Endothelial cell of hepatic sinusoid (primary cell): ENCODE results near the gene NFKBIL1.

Experiments used
- in situ Hi-C: cut with HindIII; loops from 2 replicates; pipeline ENCODE4 v1.10.0; 2017; ENCODE audit warnings: low sequenced_read_pairs

NFKBIL1 gene

DNA sequence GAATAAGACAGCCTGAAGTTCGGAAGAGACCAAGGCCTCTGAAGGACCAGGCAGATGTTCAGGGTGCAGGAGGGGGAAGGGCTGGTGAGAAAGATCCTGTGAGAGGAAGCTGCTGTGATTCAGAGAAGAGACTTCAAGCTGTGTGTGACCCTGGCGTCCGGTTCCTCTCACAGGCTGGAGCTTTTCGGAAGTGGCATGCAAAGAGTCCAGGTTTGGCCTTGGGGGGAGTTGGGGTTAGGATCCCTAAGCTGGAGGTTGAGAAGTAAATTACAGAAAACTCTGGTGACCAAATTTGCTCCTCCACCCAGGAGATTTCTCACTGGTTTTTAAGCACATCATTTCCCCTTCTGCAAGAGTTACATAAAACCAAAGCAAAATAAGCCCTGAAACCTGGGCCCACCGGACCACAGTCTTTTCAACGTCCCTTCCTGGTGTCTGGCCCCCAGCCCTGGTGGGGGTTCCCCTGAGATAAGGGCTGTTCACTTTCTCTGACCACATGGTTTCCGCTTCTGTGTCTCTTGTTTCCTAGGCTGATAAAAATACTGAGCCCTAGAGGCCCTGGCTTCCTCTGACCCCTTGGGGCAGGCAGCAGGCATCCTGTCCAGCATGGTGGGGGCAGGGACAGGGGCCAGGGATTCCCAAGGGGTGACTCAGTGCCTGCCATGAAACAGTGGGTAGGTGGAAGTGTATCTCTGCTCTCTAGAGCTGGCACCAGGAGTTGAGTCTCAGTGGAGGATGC, 12.7 kb downstream of the NFKBIL1 start:
- in situ Hi-C loops: no loop called here

DNA sequence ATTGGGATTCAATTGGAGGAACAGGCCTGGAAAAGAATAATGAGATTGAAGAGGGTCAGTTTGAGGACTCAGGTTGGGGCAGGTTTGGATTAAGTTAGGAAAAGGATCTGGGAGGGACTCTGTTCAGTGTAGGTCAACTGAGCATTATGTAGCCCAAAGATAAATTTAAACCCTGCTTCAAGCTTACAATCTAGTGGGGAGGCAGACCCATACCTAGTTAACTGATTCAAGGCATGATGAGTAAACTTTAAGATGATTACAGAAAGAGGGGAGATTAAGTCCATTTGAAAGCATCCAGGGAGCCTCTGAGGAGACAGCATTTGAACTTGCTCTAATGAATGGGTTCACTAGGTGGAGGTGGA, 13.3 kb downstream of the NFKBIL1 start:
- in situ Hi-C loops: no loop called here

DNA sequence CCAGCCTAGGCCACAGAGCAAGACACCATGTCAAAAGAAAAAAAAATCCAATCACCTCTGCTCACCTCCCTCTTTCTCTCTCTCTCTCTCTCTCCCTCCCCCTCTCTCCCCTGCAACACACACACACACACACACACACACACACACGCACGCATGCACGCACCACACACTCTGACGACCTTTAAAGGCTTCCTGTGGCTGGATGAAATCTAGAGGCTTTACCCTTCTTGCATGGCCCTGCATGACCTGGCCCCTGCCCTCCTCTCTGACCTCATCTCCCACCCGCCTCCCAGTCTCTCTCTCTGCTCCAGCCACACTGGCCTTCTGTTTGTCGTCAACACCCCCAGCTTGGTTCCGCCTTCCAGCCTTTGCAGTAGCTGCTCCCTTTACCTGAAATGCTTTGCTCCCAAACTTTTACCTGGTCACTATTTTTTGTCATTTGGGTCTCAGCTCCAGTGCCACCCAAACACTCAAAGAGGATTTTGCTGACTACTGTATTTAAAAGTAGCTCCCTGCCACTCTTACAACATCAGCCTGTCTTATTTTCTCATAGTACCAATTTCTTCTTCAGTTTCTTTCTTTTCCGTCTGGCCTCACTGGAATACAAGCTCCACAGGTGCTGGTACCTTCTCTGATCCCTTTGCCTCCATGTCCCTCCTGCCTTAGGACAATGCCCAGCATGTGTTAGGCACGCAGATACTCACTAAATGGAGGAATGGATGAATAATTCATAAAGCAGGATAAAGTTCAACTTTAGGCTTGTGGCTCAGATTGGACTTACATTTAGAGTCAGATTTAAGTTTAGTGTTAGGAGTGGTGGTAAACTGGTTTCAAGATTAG, 20.3 kb downstream of the NFKBIL1 start:
- in situ Hi-C loops: no loop called here

DNA sequence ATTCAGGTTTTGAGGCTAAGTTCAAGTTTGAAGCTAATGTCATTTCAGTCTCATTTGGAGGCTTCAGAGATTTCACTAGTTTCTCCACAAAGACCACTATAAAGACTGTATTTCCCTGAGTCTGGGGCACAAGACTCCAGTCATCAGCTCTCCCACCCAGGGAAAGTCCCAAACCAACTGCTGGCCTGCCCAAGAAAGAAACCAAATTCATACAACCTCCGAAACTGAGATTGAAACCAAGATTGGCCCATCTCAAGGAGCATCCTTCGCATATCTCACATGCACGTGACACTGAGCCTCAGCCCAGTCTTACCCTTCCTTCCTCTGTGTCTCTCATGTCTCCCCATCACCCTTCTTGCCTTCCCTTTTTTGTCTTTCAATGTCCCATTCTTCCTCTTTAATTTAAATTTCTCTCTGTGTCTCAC, 21.1 kb downstream of the NFKBIL1 start:
- in situ Hi-C loops: no loop called here

DNA sequence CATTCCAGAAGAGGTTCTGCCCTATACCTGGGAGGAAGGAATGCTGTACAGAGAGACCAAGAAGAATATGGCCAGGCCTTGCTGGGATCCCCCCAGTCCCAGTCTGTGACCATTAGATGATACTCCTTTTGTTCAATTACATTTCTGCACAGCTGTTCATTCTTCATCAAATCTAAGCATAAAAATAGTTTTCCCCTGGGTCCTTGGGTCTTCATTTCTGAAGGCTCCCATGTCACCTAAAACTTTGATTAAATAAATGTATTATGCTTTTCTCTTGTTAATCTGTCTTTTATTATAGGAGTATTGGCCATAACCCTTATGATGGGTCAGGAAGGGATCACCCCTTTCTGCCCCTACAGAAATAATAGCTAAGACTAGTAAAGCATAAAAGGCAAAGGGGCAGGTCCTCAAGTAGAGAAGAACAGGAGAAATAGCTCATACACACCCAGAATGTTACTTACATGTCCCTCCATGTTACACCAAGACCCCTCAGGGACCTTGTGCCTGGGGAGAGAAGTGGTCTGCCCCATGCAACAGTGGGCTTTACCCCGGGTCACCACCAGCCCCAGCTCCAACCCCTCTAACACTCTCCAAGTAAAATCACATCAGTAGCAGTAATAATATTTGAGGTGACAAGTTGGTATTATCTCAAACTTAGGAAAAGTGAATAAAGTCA, 22.6 kb downstream of the NFKBIL1 start:
- in situ Hi-C loops: no loop called here

DNA sequence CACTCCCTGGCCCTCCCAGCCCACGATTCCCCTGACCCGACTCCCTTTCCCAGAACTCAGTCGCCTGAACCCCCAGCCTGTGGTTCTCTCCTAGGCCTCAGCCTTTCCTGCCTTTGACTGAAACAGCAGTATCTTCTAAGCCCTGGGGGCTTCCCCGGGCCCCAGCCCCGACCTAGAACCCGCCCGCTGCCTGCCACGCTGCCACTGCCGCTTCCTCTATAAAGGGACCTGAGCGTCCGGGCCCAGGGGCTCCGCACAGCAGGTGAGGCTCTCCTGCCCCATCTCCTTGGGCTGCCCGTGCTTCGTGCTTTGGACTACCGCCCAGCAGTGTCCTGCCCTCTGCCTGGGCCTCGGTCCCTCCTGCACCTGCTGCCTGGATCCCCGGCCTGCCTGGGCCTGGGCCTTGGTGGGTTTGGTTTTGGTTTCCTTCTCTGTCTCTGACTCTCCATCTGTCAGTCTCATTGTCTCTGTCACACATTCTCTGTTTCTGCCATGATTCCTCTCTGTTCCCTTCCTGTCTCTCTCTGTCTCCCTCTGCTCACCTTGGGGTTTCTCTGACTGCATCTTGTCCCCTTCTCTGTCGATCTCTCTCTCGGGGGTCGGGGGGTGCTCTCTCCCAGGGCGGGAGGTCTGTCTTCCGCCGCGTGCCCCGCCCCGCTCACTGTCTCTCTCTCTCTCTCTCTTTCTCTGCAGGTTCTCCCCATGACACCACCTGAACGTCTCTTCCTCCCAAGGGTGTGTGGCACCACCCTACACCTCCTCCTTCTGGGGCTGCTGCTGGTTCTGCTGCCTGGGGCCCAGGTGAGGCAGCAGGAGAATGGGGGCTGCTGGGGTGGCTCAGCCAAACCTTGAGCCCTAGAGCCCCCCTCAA, 24.9 kb downstream of the NFKBIL1 start, which contains the start of gene LTA:
Gene LTA, plus strand, starts transcription at position 249 of the 871 bp plus-strand sequence. Its CDS starts 454 bp downstream, at position 703.
- in situ Hi-C loops: no loop called here

DNA sequence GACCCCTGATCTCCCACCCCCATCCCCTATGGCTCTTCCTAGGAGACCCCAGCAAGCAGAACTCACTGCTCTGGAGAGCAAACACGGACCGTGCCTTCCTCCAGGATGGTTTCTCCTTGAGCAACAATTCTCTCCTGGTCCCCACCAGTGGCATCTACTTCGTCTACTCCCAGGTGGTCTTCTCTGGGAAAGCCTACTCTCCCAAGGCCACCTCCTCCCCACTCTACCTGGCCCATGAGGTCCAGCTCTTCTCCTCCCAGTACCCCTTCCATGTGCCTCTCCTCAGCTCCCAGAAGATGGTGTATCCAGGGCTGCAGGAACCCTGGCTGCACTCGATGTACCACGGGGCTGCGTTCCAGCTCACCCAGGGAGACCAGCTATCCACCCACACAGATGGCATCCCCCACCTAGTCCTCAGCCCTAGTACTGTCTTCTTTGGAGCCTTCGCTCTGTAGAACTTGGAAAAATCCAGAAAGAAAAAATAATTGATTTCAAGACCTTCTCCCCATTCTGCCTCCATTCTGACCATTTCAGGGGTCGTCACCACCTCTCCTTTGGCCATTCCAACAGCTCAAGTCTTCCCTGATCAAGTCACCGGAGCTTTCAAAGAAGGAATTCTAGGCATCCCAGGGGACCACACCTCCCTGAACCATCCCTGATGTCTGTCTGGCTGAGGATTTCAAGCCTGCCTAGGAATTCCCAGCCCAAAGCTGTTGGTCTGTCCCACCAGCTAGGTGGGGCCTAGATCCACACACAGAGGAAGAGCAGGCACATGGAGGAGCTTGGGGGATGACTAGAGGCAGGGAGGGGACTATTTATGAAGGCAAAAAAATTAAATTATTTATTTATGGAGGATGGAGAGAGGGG, 26.1 kb downstream of the NFKBIL1 start:
- in situ Hi-C loops: no loop called here

DNA sequence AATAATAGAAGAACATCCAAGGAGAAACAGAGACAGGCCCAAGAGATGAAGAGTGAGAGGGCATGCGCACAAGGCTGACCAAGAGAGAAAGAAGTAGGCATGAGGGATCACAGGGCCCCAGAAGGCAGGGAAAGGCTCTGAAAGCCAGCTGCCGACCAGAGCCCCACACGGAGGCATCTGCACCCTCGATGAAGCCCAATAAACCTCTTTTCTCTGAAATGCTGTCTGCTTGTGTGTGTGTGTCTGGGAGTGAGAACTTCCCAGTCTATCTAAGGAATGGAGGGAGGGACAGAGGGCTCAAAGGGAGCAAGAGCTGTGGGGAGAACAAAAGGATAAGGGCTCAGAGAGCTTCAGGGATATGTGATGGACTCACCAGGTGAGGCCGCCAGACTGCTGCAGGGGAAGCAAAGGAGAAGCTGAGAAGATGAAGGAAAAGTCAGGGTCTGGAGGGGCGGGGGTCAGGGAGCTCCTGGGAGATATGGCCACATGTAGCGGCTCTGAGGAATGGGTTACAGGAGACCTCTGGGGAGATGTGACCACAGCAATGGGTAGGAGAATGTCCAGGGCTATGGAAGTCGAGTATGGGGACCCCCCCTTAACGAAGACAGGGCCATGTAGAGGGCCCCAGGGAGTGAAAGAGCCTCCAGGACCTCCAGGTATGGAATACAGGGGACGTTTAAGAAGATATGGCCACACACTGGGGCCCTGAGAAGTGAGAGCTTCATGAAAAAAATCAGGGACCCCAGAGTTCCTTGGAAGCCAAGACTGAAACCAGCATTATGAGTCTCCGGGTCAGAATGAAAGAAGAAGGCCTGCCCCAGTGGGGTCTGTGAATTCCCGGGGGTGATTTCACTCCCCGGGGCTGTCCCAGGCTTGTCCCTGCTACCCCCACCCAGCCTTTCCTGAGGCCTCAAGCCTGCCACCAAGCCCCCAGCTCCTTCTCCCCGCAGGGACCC, 27.0 kb downstream of the NFKBIL1 start:
- in situ Hi-C loops: no loop called here

DNA sequence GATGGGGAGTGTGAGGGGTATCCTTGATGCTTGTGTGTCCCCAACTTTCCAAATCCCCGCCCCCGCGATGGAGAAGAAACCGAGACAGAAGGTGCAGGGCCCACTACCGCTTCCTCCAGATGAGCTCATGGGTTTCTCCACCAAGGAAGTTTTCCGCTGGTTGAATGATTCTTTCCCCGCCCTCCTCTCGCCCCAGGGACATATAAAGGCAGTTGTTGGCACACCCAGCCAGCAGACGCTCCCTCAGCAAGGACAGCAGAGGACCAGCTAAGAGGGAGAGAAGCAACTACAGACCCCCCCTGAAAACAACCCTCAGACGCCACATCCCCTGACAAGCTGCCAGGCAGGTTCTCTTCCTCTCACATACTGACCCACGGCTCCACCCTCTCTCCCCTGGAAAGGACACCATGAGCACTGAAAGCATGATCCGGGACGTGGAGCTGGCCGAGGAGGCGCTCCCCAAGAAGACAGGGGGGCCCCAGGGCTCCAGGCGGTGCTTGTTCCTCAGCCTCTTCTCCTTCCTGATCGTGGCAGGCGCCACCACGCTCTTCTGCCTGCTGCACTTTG, 28.0 kb downstream of the NFKBIL1 start, which contains the start of gene TNF:
Gene TNF, plus strand, starts transcription at position 231 of the 567 bp plus-strand sequence. Its CDS starts 177 bp downstream, at position 408.
- in situ Hi-C loops: no loop called here

DNA sequence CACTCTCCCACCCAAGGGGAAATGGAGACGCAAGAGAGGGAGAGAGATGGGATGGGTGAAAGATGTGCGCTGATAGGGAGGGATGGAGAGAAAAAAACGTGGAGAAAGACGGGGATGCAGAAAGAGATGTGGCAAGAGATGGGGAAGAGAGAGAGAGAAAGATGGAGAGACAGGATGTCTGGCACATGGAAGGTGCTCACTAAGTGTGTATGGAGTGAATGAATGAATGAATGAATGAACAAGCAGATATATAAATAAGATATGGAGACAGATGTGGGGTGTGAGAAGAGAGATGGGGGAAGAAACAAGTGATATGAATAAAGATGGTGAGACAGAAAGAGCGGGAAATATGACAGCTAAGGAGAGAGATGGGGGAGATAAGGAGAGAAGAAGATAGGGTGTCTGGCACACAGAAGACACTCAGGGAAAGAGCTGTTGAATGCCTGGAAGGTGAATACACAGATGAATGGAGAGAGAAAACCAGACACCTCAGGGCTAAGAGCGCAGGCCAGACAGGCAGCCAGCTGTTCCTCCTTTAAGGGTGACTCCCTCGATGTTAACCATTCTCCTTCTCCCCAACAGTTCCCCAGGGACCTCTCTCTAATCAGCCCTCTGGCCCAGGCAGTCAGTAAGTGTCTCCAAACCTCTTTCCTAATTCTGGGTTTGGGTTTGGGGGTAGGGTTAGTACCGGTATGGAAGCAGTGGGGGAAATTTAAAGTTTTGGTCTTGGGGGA, 28.7 kb downstream of the NFKBIL1 start:
- in situ Hi-C loops: no loop called here

DNA sequence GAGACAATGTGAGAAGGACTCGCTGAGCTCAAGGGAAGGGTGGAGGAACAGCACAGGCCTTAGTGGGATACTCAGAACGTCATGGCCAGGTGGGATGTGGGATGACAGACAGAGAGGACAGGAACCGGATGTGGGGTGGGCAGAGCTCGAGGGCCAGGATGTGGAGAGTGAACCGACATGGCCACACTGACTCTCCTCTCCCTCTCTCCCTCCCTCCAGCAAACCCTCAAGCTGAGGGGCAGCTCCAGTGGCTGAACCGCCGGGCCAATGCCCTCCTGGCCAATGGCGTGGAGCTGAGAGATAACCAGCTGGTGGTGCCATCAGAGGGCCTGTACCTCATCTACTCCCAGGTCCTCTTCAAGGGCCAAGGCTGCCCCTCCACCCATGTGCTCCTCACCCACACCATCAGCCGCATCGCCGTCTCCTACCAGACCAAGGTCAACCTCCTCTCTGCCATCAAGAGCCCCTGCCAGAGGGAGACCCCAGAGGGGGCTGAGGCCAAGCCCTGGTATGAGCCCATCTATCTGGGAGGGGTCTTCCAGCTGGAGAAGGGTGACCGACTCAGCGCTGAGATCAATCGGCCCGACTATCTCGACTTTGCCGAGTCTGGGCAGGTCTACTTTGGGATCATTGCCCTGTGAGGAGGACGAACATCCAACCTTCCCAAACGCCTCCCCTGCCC, 29.6 kb downstream of the NFKBIL1 start:
- in situ Hi-C loops: no loop called here

DNA sequence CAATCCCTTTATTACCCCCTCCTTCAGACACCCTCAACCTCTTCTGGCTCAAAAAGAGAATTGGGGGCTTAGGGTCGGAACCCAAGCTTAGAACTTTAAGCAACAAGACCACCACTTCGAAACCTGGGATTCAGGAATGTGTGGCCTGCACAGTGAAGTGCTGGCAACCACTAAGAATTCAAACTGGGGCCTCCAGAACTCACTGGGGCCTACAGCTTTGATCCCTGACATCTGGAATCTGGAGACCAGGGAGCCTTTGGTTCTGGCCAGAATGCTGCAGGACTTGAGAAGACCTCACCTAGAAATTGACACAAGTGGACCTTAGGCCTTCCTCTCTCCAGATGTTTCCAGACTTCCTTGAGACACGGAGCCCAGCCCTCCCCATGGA, 30.2 kb downstream of the NFKBIL1 start:
- in situ Hi-C loops: no loop called here

DNA sequence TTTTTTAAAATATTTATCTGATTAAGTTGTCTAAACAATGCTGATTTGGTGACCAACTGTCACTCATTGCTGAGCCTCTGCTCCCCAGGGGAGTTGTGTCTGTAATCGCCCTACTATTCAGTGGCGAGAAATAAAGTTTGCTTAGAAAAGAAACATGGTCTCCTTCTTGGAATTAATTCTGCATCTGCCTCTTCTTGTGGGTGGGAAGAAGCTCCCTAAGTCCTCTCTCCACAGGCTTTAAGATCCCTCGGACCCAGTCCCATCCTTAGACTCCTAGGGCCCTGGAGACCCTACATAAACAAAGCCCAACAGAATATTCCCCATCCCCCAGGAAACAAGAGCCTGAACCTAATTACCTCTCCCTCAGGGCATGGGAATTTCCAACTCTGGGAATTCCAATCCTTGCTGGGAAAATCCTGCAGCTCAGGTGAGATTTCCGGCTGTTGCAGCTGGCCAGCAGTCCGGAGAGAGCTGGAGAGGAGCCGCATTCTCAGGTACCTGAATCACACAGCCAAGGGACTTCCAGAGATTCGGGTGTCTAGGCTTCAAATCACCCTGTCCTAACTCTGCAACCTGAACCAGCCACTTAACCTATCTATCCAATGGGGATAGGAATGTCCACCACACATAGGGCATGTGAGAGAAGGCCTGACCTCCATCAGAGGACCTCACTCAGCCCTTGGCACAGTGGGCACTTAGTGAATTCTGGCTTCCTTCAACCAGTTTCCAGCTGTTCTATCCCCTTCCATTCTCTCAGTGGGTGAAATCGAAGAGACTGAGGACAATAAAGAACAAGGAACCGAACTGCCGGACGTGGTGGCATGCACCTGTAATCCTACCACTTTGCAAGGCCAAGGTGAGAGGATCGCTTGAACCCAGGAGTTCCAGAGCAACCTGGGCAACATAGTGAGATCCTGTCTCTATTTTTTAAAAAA, 31.0 kb downstream of the NFKBIL1 start:
- in situ Hi-C loops: no loop called here

DNA sequence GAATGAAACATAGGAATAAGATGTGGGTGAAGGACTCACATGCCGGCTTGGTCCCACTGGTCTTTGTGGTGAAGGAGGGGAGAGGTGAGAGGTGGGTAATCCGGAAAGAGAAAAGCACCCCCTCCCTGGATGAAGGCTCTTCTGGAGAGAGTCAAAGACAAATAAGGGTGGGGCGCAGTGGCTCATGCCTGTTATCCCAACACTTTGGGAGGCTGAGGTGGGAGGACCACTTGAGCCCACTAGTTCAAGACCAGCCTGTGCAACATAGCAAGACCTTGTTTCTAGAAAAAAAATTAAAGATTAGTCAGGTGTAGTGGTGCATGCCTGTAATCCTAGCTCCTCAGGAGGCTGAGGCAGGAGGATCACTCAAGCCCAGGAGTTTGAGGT, 31.7 kb downstream of the NFKBIL1 start:
- in situ Hi-C loops: no loop called here

DNA sequence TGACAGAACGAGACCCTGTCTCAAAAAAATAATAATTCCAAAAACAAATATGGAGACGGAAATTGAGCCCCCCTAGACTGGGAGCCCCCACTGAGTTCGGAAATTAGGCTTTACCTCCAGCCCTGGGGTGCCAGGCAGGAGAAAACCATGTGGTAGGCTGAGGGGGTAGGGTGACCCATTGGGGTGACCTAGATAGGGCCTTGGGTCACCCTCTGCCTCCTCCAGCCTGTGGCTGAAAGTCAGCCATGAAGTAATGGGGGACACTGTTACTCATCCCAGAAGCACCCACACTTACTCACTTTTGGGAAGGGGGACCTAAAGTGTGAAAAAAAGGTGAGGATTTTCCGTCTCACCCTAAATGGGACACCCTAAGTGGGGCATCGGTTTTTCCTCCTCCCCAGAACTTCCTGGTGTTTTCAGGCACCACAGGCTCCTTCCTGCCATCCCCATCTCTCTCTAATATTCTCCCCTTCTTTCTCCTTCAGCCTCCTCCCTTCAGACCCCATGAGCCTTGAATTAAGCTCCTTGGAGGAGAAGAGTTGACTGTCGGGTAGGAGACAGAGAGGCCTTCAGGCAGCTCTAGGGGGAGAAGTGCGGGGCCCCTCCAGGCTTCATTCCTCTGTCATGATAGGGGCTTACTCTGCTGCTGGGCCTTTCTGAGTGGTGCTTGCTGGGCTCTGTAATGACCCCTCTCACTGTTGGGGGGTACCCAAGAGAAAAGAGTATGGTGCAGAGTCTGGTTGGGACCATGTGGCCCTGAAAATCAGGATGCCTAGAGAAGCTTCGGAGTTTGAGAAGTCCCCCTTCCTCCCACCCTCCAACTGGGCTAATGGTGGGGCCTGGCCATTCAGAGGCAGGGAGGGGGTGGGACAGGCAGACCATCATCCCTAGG, 32.4 kb downstream of the NFKBIL1 start:
- in situ Hi-C loops: loop anchor here (5.0 kb wide), 2 partner anchors 37 to 38 kb away; partner anchors contain the start of genes AIF1 and DDX39B
